SK-N-SH (cell line): ENCODE data around the gene HS3ST5. TPM values are rescaled to one million over a fixed set of nuclear protein-coding genes. Genes with fewer than 3 reads are reported as not detected.

ENCODE experiments used
- CTCF ChIA-PET: fragments of 300-600, 350-600 bp; formaldehyde crosslinking; extraction: SDS; loops from one replicate; lab custom pipeline; 2021; lab: Yijun Ruan, JAX
- POLR2A ChIA-PET: fragments of 350-600 bp; sonication (Branson Sonifier 250); formaldehyde crosslinking; extraction: SDS; loops from one replicate; lab custom pipeline; 2020; ENCODE audit warnings: antibody characterized with exemption, inconsistent platforms; lab: Yijun Ruan, JAX
- DNase-seq: peaks from one replicate; pipeline ENCODE4 v3.0.0; 2012
- H2AFZ ChIP-seq: fragments of 200-600 bp; sonication (generic); 2 replicates; pipeline ENCODE4 v1.8.1; 2016; ENCODE audit warnings: antibody characterized with exemption, mild to moderate bottlenecking, low read depth
- H3F3A ChIP-seq: fragments of 200-600 bp; sonication (generic); replicated peaks from 2 replicates; pipeline ENCODE3; 2016; ENCODE audit warnings: antibody characterized with exemption, mild to moderate bottlenecking; ENCODE audit not compliant: insufficient read depth
- H3K27ac ChIP-seq, 2 experiments: fragments of 200-500 bp in 1 of 2; fragments of 200-600 bp in 1 of 2; sonication (Bioruptor generic) in 1 of 2; sonication (generic), shearing (Covaris generic) in 1 of 2; 2 replicates each; pipeline versions ENCODE4 v1.5.1 to v1.6.1; 2014 to 2016; ENCODE audit warnings: low read depth in 2 of 2, inconsistent platforms in 1 of 2, low read length in 1 of 2, mild to moderate bottlenecking in 1 of 2, mixed read lengths in 1 of 2
- H3K27me3 ChIP-seq: fragments of 200-600 bp; sonication (generic), shearing (Covaris generic); 2 replicates; pipeline ENCODE4 v1.6.1; 2016; ENCODE audit warnings: mixed run types; ENCODE audit not compliant: insufficient read depth
- H3K36me3 ChIP-seq, 2 experiments: fragments of 200-500 bp in 1 of 2; fragments of 200-600 bp in 1 of 2; sonication (Bioruptor generic) in 1 of 2; sonication (generic) in 1 of 2; replicated peaks in 1 of 2; 2 replicates each; pipeline versions ENCODE3 to v1.5.1; 2014 to 2016; ENCODE audit warnings: low read length in 1 of 2, mild to moderate bottlenecking in 1 of 2; ENCODE audit not compliant: insufficient read depth in 2 of 2, control insufficient read depth in 1 of 2
- H3K4me1 ChIP-seq, 2 experiments: fragments of 200-500 bp in 1 of 2; fragments of 200-600 bp in 1 of 2; sonication (Bioruptor generic) in 1 of 2; sonication (generic), shearing (Covaris generic) in 1 of 2; 2 replicates each; pipeline versions ENCODE4 v1.5.1 to v1.6.1; 2014 to 2016; ENCODE audit warnings: low read depth in 1 of 2, low read length in 1 of 2, mixed run types in 1 of 2; ENCODE audit not compliant: insufficient read depth in 2 of 2, control insufficient read depth in 1 of 2
- H3K4me2 ChIP-seq: fragments of 200-600 bp; sonication (generic), shearing (Covaris generic); 2 replicates; pipeline ENCODE4 v1.6.1; 2017; ENCODE audit warnings: mixed run types
- H3K4me3 ChIP-seq, 2 experiments: fragments of 200-500 bp in 1 of 2; fragments of 200-600 bp in 1 of 2; sonication (Bioruptor generic) in 1 of 2; sonication (generic), shearing (Covaris generic) in 1 of 2; 2 replicates each; pipeline versions ENCODE4 v1.5.1 to v1.8.1; 2014 to 2016; ENCODE audit warnings: low read depth in 2 of 2, inconsistent platforms in 1 of 2, low read length in 1 of 2, mild to moderate bottlenecking in 1 of 2, mixed read lengths in 1 of 2, moderate library complexity in 1 of 2
- H3K79me2 ChIP-seq: fragments of 200-600 bp; sonication (generic); 2 replicates; pipeline ENCODE4 v1.8.1; 2017; ENCODE audit warnings: mild to moderate bottlenecking; ENCODE audit not compliant: insufficient read depth
- H3K9ac ChIP-seq: fragments of 200-600 bp; sonication (generic); 2 replicates; pipeline ENCODE4 v1.6.1; 2017; ENCODE audit warnings: mixed run types
- H3K9me2 ChIP-seq: fragments of 200-600 bp; sonication (generic); 2 replicates; pipeline ENCODE4 v1.6.1; 2017; ENCODE audit warnings: mixed run types
- H3K9me3 ChIP-seq: fragments of 200-600 bp; sonication (generic); 2 replicates; pipeline ENCODE4 v1.6.1; 2017; ENCODE audit warnings: mixed run types, mild to moderate bottlenecking, moderate library complexity
- H4K20me1 ChIP-seq: fragments of 200-600 bp; sonication (generic); 2 replicates; pipeline ENCODE4 v1.6.1; 2017; ENCODE audit warnings: mild to moderate bottlenecking, mixed run types; ENCODE audit not compliant: insufficient read depth
- GABPA ChIP-seq: IDR thresholded peaks from 2 replicates; pipeline ENCODE4 v1.4.0; 2012; ENCODE audit warnings: low read depth, mild to moderate bottlenecking
- GATA2 ChIP-seq: sonication (generic); formaldehyde crosslinking; IDR thresholded peaks from 2 replicates; pipeline ENCODE4 v1.5.0; 2020; ENCODE audit warnings: mild to moderate bottlenecking, missing genetic modification reagents
- JUND ChIP-seq: IDR thresholded peaks from 2 replicates; pipeline ENCODE4 v1.4.0; 2012
- MEF2A ChIP-seq: IDR thresholded peaks from 2 replicates; pipeline ENCODE4 v1.4.0; 2012; ENCODE audit warnings: low read depth, borderline replicate concordance
- PBX3 ChIP-seq: IDR thresholded peaks from 2 replicates; pipeline ENCODE4; 2012
- POLR2AphosphoS5 ChIP-seq: IDR thresholded peaks from 2 replicates; pipeline ENCODE4 v1.6.1; 2012; ENCODE audit warnings: low read depth, low read length
- RAD21 ChIP-seq: IDR thresholded peaks from 2 replicates; pipeline ENCODE4 v1.6.1; 2012; ENCODE audit warnings: mild to moderate bottlenecking, low read length
- REST ChIP-seq: IDR thresholded peaks from 2 replicates; pipeline ENCODE4 v1.6.1; 2012; ENCODE audit warnings: mild to moderate bottlenecking, low read depth, low read length, moderate library complexity
- RXRA ChIP-seq: IDR thresholded peaks from 2 replicates; pipeline ENCODE4 v1.4.0; 2012; ENCODE audit warnings: low read depth, mild to moderate bottlenecking, borderline replicate concordance
- SMC3 ChIP-seq: IDR thresholded peaks from 2 replicates; pipeline ENCODE4 v1.6.1; 2012; ENCODE audit warnings: low read depth, low read length, improper control_type of control experiment
- TAF1 ChIP-seq: IDR thresholded peaks from 2 replicates; pipeline ENCODE4 v1.6.1; 2012; ENCODE audit warnings: low read depth, mild to moderate bottlenecking, low read length, moderate library complexity, borderline replicate concordance
- TEAD4 ChIP-seq: IDR thresholded peaks from 2 replicates; pipeline ENCODE4 v1.4.0; 2012; ENCODE audit warnings: mild to moderate bottlenecking, borderline replicate concordance; ENCODE audit not compliant: insufficient read depth
- WGBS: methylation state at CpG from one replicate; pipeline ENCODE4 v1.1.6; 2017; ENCODE audit warnings: low lambda C conversion rate; 5-methylcytosine and 5-hydroxymethylcytosine counted together
- polyA plus RNA-seq, 3 experiments: library from polyadenylated mRNA; depleted of rRNA; stranded (reverse); fragments of >200 nt; gene quantifications; 2 replicates each; pipeline ENCODE4 v1.2.3, GENCODE V29; 2012
- TF ChIP-seq, protein P1 (sequence below): fragments of 200-600 bp; sonication (generic); IDR thresholded peaks from 2 replicates; pipeline ENCODE4 v1.6.1; 2017; ENCODE audit warnings: antibody characterized with exemption, mild to moderate bottlenecking, moderate library complexity
- TF ChIP-seq, protein P2 (sequence below): IDR thresholded peaks from 2 replicates; pipeline ENCODE4 v1.4.0; 2012; ENCODE audit warnings: low read depth
- TF ChIP-seq, protein P3 (sequence below): fragments of 150-350 bp; IDR thresholded peaks from 2 replicates; pipeline ENCODE4 v1.6.1; 2016; ENCODE audit warnings: mild to moderate bottlenecking, low read depth, low read length

HS3ST5 gene
- polyA plus RNA-seq, 1 of the 3 experiments (the other 2 are of a cell fraction): 0.02 TPM

- Histone ChIP-seq H3K9me3 (no peaks in the 10 kb centered on the region), H3K27me3 (no peaks in the 10 kb centered on the region), H3K27ac (no peak overlapping the region), H3K4me1 (no peaks in the 10 kb centered on the region), H2AFZ (no peak overlapping the region), H3K9ac (no peak overlapping the region), H3K79me2 (no peaks in the 10 kb centered on the region), H3K36me3 (no peaks in the 10 kb centered on the region), H3K9me2 (no peaks in the 10 kb centered on the region), H3K4me2 (no peak overlapping the region), H3F3A (no peaks in the 10 kb centered on the region), H3K4me3 (no peak overlapping the region), H4K20me1 (no peaks in the 10 kb centered on the region)
- TF ChIP-seq PBX3: no peak
- TF ChIP-seq SMC3: no peak
- TF ChIP-seq, protein P1, sequence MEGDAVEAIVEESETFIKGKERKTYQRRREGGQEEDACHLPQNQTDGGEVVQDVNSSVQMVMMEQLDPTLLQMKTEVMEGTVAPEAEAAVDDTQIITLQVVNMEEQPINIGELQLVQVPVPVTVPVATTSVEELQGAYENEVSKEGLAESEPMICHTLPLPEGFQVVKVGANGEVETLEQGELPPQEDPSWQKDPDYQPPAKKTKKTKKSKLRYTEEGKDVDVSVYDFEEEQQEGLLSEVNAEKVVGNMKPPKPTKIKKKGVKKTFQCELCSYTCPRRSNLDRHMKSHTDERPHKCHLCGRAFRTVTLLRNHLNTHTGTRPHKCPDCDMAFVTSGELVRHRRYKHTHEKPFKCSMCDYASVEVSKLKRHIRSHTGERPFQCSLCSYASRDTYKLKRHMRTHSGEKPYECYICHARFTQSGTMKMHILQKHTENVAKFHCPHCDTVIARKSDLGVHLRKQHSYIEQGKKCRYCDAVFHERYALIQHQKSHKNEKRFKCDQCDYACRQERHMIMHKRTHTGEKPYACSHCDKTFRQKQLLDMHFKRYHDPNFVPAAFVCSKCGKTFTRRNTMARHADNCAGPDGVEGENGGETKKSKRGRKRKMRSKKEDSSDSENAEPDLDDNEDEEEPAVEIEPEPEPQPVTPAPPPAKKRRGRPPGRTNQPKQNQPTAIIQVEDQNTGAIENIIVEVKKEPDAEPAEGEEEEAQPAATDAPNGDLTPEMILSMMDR: no peak
- no peak for TF ChIP-seq REST
- TF ChIP-seq RAD21: no peak
- TF ChIP-seq TEAD4: no peak
- no peak for TF ChIP-seq RXRA
- TF ChIP-seq, protein P2, sequence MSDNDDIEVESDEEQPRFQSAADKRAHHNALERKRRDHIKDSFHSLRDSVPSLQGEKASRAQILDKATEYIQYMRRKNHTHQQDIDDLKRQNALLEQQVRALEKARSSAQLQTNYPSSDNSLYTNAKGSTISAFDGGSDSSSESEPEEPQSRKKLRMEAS: no peak
- no peak for TF ChIP-seq POLR2AphosphoS5
- no peak for TF ChIP-seq GABPA
- TF ChIP-seq, protein P3, sequence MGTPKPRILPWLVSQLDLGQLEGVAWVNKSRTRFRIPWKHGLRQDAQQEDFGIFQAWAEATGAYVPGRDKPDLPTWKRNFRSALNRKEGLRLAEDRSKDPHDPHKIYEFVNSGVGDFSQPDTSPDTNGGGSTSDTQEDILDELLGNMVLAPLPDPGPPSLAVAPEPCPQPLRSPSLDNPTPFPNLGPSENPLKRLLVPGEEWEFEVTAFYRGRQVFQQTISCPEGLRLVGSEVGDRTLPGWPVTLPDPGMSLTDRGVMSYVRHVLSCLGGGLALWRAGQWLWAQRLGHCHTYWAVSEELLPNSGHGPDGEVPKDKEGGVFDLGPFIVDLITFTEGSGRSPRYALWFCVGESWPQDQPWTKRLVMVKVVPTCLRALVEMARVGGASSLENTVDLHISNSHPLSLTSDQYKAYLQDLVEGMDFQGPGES: no peak
- TF ChIP-seq TAF1: no peak
- no peak for TF ChIP-seq MEF2A
- no peak for TF ChIP-seq JUND
- TF ChIP-seq GATA2 (CRISPR knock-in tag): no peak
- ChIA-PET POLR2A (no interaction called here), CTCF (no interaction called here)
- 81% methylated on average over 10 of the region's 16 CpGs for WGBS
- no peak for DNase-seq
These were observed 258.4 kb downstream of the HS3ST5 start for GRCh38 chr6:114084327-114084890.
